ENCODE data around the gene C9orf85.

DNA sequence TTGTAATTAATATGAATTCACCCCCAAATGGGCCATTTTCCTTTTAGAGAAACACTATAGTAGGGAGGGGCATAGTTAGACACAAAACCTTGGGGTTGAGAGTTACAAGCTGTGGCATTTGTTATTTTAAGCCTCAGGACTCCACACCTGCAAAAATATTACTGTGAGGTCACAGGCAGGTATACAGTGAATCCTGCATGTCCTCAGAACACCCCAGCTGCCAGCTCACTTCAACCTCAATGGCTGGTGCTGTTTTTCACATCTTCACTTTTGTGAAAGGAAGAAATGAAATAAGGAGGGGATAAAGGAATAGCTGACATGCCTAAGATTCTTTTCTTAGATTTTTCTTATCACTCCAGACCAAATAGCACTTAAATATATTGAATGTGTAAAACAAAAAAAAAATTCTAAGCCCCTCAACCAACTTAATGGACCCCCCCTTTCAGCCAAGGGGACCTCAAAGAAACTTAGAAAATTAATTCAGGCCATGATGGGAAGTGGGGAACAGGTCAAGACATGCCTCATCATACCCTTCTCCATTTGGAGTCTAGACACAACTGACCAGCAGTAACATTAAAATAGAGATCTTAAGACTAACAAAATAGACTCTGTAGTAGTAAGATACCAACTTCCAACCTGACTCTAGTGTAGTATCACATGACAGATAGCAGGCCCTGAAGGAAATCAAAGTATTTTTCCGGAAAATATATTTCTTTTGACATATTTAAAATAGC is 9.2 kb downstream of the C9orf85 start:
- TF ChIP-seq, protein P1, sequence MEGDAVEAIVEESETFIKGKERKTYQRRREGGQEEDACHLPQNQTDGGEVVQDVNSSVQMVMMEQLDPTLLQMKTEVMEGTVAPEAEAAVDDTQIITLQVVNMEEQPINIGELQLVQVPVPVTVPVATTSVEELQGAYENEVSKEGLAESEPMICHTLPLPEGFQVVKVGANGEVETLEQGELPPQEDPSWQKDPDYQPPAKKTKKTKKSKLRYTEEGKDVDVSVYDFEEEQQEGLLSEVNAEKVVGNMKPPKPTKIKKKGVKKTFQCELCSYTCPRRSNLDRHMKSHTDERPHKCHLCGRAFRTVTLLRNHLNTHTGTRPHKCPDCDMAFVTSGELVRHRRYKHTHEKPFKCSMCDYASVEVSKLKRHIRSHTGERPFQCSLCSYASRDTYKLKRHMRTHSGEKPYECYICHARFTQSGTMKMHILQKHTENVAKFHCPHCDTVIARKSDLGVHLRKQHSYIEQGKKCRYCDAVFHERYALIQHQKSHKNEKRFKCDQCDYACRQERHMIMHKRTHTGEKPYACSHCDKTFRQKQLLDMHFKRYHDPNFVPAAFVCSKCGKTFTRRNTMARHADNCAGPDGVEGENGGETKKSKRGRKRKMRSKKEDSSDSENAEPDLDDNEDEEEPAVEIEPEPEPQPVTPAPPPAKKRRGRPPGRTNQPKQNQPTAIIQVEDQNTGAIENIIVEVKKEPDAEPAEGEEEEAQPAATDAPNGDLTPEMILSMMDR (IDR thresholded peaks at IDR 0.05; ENCODE audit: insufficient read depth, low read length): no peak
- TF ChIP-seq POLR2AphosphoS5 (IDR thresholded peaks at IDR 0.05; ENCODE audit: low read depth) (no peak), SPI1 (IDR thresholded peaks at IDR 0.05; ENCODE audit: borderline replicate concordance, low read depth) (no peak), GABPA (IDR thresholded peaks at IDR 0.05; ENCODE audit: low read depth) (no peak)
- TF ChIP-seq, protein P2, sequence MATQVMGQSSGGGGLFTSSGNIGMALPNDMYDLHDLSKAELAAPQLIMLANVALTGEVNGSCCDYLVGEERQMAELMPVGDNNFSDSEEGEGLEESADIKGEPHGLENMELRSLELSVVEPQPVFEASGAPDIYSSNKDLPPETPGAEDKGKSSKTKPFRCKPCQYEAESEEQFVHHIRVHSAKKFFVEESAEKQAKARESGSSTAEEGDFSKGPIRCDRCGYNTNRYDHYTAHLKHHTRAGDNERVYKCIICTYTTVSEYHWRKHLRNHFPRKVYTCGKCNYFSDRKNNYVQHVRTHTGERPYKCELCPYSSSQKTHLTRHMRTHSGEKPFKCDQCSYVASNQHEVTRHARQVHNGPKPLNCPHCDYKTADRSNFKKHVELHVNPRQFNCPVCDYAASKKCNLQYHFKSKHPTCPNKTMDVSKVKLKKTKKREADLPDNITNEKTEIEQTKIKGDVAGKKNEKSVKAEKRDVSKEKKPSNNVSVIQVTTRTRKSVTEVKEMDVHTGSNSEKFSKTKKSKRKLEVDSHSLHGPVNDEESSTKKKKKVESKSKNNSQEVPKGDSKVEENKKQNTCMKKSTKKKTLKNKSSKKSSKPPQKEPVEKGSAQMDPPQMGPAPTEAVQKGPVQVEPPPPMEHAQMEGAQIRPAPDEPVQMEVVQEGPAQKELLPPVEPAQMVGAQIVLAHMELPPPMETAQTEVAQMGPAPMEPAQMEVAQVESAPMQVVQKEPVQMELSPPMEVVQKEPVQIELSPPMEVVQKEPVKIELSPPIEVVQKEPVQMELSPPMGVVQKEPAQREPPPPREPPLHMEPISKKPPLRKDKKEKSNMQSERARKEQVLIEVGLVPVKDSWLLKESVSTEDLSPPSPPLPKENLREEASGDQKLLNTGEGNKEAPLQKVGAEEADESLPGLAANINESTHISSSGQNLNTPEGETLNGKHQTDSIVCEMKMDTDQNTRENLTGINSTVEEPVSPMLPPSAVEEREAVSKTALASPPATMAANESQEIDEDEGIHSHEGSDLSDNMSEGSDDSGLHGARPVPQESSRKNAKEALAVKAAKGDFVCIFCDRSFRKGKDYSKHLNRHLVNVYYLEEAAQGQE (IDR thresholded peaks at IDR 0.05; ENCODE audit: insufficient replicate concordance, low read depth): no peak

Data from HL-60 (cell line).